GM19193 (cell line): Measurements from ENCODE around the gene TMEM132C.

Source experiments
- POLR2A ChIP-seq: IDR thresholded peaks from 4 replicates; pipeline ENCODE4 v1.6.1; 2011; ENCODE audit not compliant: insufficient read depth, insufficient read length; ENCODE audit errors: extremely low read depth

TMEM132C gene

GRCh38 chr12:128449146-128449894, 182.3 kb downstream of the TMEM132C start:
- TF ChIP-seq POLR2A, result no peak

- TF ChIP-seq POLR2A, result no peak
Measured at GRCh38 chr12:128450810-128451209, 183.8 kb downstream of the TMEM132C start.

DNA sequence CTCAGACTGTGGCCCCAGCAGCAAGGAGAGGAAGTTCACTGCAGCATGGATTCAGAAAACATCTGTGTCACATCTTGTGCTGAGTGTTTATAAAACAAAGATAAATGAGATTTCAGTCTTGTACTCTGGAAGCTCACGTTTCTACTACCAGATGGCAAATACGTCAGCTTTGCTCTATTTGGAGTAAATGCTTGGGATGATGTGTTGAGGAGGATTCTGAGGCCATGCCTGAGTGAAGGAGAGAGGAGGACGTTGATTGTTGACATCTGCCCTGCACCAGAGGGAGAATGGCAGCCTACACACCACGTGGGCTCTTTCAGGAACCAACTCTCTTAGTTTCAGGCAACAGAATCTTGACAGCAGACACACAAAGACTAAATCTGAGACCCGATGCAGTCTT, 188.9 kb downstream of the TMEM132C start:
- TF ChIP-seq POLR2A, result no peak

GRCh38 chr12:128456922-128457321, 190.0 kb downstream of the TMEM132C start:
- no peak for TF ChIP-seq POLR2A

DNA sequence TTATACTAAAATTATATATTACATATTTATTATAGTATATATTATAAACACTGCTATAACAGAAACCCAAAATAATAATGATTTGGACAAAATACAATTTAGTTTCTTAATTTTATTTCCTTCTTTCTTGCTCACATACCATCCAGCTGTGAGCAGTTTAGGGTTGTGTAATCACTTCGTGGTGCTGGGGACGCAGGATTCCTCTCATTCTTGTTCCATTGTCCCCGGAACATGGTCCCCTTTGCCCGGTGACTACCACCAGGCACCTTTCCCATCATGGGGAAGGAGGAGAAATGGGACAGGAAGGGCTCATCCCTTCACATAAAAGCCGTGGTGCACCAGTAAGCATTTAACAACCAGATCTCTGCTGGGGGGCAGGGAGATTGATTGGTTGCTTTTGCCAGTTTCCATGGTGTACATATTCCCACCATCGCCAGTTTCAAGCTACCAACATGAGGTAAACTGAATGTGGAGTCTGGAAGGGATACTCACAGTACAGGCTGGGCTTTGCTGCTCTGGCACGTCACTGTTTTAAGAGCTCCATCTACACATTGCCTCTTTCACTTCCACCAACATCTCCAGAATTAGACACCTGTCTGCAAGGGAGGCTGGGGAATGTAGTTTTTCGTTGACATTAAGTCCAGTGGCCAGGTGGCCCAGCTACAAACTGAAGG, 191.5 kb downstream of the TMEM132C start:
- no peak for TF ChIP-seq POLR2A

- TF ChIP-seq POLR2A, result no peak
Measured at GRCh38 chr12:128459067-128459466, 192.1 kb downstream of the TMEM132C start.

DNA sequence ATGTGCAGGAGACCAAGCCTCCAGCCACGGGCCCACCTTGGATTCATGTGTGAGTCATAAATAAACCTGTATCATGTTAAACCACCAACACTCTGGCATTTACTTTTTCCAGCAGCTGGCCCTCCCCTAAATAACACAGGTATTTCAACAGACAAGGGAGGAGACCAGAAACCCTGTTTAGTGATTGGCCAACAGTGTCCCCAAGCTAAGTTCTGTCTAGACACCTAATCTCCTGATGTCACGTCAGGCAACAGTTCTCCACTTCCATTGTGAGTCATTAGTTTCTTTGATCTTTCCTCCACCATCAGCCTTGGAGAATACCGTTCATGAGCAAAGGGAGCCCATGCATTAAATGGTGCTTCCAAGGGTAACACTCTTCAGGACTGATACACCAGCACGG, 196.9 kb downstream of the TMEM132C start:
- TF ChIP-seq POLR2A, result no peak

DNA sequence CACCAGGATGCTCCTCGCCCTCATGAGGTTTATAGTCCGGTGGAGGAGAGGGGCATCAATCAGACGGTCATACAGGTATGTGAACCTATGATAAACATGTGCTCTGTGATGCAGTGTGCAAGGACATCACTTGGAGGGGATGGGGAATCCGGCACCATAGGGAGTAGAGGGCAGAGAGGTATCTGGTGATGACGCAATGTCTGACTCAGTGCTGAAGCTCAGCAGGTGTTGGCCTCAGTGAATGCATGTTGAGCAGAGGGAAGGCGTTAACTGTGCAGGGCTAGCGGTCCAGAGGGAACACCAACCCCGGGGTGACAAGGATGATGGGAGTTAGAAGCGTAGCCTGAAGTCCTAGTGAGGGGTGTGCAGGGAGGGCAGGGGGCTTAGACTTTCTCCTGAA, 200.9 kb downstream of the TMEM132C start:
- TF ChIP-seq POLR2A, result no peak

- TF ChIP-seq POLR2A, result no peak
Measured at GRCh38 chr12:128468926-128469325, 202.0 kb downstream of the TMEM132C start.

GRCh38 chr12:128471491-128471890, 204.5 kb downstream of the TMEM132C start:
- TF ChIP-seq POLR2A, result no peak

DNA sequence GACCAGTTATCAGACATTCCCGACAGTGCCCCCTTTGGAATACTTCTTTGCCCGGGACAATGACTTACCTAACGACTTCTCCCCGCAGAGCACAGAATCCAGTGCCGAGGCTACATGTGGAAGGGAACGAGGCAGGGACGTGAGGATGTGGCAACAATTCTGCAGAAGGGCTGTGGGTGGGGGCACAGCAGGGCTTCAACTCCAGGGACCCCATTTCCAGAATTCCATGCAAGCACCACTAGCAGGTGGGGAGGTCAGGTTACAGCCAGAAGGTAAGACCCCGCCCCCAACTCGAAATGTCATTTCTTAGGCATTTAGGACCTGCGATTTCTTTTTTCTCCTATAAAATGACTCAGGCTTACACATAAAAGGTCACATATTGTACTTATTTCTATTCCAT, 207.9 kb downstream of the TMEM132C start:
- TF ChIP-seq POLR2A, result no peak

- TF ChIP-seq POLR2A, result no peak
Measured at GRCh38 chr12:128476266-128476665, 209.3 kb downstream of the TMEM132C start.

- TF ChIP-seq POLR2A, result no peak
Measured at GRCh38 chr12:128483526-128484255, 216.7 kb downstream of the TMEM132C start.

DNA sequence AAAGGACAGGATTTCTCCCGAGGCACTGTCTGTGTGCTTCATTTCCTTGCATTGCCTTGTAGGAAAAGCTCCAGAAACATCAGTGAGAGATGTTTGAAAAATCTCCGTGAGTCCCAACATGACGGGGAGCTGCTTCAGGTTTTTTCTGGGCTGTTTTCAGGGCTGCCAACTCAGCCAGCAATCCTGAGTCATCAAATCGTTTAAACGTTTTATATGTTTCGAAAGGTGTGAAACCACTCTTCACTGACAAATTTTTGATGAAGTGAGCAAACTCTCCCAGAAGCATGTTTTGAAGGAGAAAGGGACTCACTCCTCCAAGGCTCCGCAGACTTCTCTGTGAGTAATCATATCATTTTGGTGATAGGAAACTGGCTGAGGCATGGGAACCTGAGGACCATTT, 240.5 kb downstream of the TMEM132C start:
- TF ChIP-seq POLR2A, result no peak

DNA sequence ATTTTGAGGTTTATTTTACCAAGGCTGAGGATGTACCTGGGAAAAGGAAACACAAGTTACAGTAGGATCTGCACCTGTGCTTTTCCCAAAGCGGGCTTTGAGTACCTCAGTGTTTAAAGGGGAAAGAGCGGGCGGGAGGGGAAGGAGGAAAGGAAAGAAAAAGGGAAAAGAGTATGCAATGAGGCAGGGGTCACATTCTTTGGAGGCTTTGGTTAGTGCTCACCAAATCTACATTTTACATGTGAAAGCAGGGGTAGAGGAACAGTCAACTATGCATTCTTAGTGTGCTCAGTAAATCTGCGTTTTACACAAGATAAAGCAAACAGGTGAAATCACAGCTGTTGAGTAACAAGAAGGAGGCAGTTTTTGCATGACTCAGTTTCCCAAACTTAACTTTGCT, 242.2 kb downstream of the TMEM132C start:
- TF ChIP-seq POLR2A, result no peak

- no peak for TF ChIP-seq POLR2A
Measured at GRCh38 chr12:128510511-128510910, 243.5 kb downstream of the TMEM132C start.
